Kidney (tissue), 14 donors: ENCODE data around the gene WNT3A. TPM values are rescaled to one million over a fixed set of nuclear protein-coding genes. Genes with fewer than 3 reads are reported as not detected.

Experiments
- DNase-seq, 5 donors: peaks; one replicate each; pipeline ENCODE4 v3.0.0-alpha.2; 2013 to 2020
- FAIRE-seq: peaks from 2 replicates; lab custom pipeline; 2012; peaks lifted over from hg19 to GRCh38; lab: Jason Lieb, UNC
- H3K27ac ChIP-seq, 2 donors: one replicate each; pipeline ENCODE4 v1.7.0; 2013; ENCODE audit warnings: low read depth in 2 of 2, low read length in 2 of 2, inconsistent platforms in 1 of 2
- H3K27me3 ChIP-seq: one replicate; pipeline ENCODE4 v1.7.1; 2013; ENCODE audit warnings: low read length, inconsistent platforms; ENCODE audit not compliant: control insufficient read depth, insufficient read depth
- H3K36me3 ChIP-seq, 3 donors: one replicate each; pipeline versions ENCODE4 v1.7.0 to v1.7.1; 2013; ENCODE audit warnings: low read length in 3 of 3, control low read depth in 1 of 3, inconsistent platforms in 1 of 3; ENCODE audit not compliant: insufficient read depth in 3 of 3, control insufficient read depth in 2 of 3
- H3K4me1 ChIP-seq, 3 donors: one replicate each; pipeline versions ENCODE4 v1.7.0 to v1.7.1; 2013; ENCODE audit warnings: low read length in 3 of 3, inconsistent platforms in 1 of 3, low read depth in 1 of 3; ENCODE audit not compliant: control insufficient read depth in 2 of 3, insufficient read depth in 2 of 3
- H3K4me3 ChIP-seq, 3 donors: one replicate each; pipeline versions ENCODE4 v1.7.0 to v1.8.1; 2013; ENCODE audit warnings: low read length in 3 of 3, control low read depth in 1 of 3, inconsistent platforms in 1 of 3
- H3K9ac ChIP-seq, 3 donors: one replicate each; pipeline versions ENCODE4 v1.7.0 to v1.7.1; 2013; ENCODE audit warnings: low read length in 3 of 3, control low read depth in 1 of 3, inconsistent platforms in 1 of 3
- H3K9me3 ChIP-seq, 3 donors: one replicate each; pipeline versions ENCODE4 v1.7.0 to v1.7.1; 2013; ENCODE audit warnings: low read length in 3 of 3, control low read depth in 1 of 3, inconsistent platforms in 1 of 3; ENCODE audit not compliant: control insufficient read depth in 2 of 3, insufficient read depth in 1 of 3
- intact Hi-C: fragments of 100-400 bp; cut with DNase I; formaldehyde crosslinking; loops from one replicate; pipeline ENCODE4 v1.11.1; 2022
- polyA plus RNA-seq: library from polyadenylated mRNA; stranded (reverse); fragments of 350-450 nt; fragmentation: Illumina TruSeq; extraction: RNeasy Lipid Tissue Mini Kit (QIAGEN cat#74804); gene quantifications from one replicate; pipeline ENCODE4 v1.2.3, GENCODE V29; 2014; ENCODE audit warnings: low read depth, low replicate concordance; ENCODE audit not compliant: insufficient read depth
- total RNA-seq: library from RNA; stranded (reverse); fragmentation: NEBNext Ultra II Directional; extraction: Animal tissue kit (Norgen Biotek cat#: 25700); gene quantifications from one replicate; pipeline ENCODE4 v1.2.1, GENCODE V29; 2021
- TF ChIP-seq, protein P1 (sequence below): IDR thresholded peaks from 3 replicates; pipeline ENCODE4 v1.5.1; 2012; ENCODE audit warnings: mild to moderate bottlenecking, moderate library complexity, borderline replicate concordance; ENCODE audit not compliant: insufficient read depth; ENCODE audit errors: extremely low read depth
- donor health status: control.
- donor health status: control.
- donor health status: control.
- donor health status: control.
- donor health status: control.
- donor health status: DM: yes; HTN: yes; CAD: no.
- donor health status: Normal renal cell carcinoma (clear cell type).

Gene WNT3A
- total and polyA plus RNA-seq, 2 donors from 2014 or later = not detected

GRCh38 chr1:228100822-228101613 is 94.2 kb downstream of the WNT3A start:
- no peak for FAIRE-seq
- peaks cover 0 to 7% (median 4%) of the 10 kb centered on the region in 3 donors for H3K4me1 ChIP-seq
- H3K4me3 ChIP-seq = peak overlapping the region in 1 of 3 donors; percentile 81
- peak overlapping the region in 1 of 3 donors; percentile 19 for H3K9ac ChIP-seq
- no peaks in the 10 kb centered on the region for H3K27me3 ChIP-seq
- intact Hi-C loops = no loop called here
- H3K27ac ChIP-seq = no peak overlapping the region
- H3K9me3 ChIP-seq = no peaks in the 10 kb centered on the region
- peaks cover 0 to 24% (median 18%) of the 10 kb centered on the region in 3 donors for H3K36me3 ChIP-seq
- TF ChIP-seq, protein P1, sequence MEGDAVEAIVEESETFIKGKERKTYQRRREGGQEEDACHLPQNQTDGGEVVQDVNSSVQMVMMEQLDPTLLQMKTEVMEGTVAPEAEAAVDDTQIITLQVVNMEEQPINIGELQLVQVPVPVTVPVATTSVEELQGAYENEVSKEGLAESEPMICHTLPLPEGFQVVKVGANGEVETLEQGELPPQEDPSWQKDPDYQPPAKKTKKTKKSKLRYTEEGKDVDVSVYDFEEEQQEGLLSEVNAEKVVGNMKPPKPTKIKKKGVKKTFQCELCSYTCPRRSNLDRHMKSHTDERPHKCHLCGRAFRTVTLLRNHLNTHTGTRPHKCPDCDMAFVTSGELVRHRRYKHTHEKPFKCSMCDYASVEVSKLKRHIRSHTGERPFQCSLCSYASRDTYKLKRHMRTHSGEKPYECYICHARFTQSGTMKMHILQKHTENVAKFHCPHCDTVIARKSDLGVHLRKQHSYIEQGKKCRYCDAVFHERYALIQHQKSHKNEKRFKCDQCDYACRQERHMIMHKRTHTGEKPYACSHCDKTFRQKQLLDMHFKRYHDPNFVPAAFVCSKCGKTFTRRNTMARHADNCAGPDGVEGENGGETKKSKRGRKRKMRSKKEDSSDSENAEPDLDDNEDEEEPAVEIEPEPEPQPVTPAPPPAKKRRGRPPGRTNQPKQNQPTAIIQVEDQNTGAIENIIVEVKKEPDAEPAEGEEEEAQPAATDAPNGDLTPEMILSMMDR = no peak
- DNase-seq = peak in 2 of 5 donors; percentile 56 to 73

DNA sequence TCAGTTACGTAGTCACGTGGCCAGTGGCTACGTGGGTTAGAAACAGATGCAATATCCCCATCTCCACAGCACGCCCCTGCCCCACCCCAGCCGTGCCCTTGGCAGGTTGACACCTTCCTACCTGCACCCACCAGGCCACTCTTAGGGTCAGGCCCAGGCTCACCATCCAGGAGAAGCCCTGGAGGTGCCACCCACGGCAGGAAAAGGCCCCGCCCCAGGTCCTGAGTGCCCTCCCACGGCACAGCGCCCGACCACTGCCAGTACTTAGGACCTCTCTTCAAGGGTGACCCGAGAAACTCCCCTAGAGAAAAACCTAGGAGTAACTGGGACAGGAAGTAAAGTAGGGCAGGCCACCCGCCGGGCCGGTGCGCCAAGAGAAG is 94.8 kb downstream of the WNT3A start:
- peak overlapping the region in 1 of 3 donors; percentile 81 for H3K4me3 ChIP-seq
- DNase-seq (peak in 2 of 5 donors; percentile 62 to 76), FAIRE-seq (no peak)
- H3K9me3 ChIP-seq = no peaks in the 10 kb centered on the region
- H3K27ac ChIP-seq = no peak overlapping the region
- peaks cover 0 to 30% (median 21%) of the 10 kb centered on the region in 3 donors for H3K36me3 ChIP-seq
- H3K27me3 ChIP-seq = no peaks in the 10 kb centered on the region
- peaks cover 0 to 7% (median 4%) of the 10 kb centered on the region in 3 donors for H3K4me1 ChIP-seq
- H3K9ac ChIP-seq = peak overlapping the region in 1 of 3 donors; percentile 19
- TF ChIP-seq, protein P1 = no peak
- intact Hi-C loops = no loop called here

DNA sequence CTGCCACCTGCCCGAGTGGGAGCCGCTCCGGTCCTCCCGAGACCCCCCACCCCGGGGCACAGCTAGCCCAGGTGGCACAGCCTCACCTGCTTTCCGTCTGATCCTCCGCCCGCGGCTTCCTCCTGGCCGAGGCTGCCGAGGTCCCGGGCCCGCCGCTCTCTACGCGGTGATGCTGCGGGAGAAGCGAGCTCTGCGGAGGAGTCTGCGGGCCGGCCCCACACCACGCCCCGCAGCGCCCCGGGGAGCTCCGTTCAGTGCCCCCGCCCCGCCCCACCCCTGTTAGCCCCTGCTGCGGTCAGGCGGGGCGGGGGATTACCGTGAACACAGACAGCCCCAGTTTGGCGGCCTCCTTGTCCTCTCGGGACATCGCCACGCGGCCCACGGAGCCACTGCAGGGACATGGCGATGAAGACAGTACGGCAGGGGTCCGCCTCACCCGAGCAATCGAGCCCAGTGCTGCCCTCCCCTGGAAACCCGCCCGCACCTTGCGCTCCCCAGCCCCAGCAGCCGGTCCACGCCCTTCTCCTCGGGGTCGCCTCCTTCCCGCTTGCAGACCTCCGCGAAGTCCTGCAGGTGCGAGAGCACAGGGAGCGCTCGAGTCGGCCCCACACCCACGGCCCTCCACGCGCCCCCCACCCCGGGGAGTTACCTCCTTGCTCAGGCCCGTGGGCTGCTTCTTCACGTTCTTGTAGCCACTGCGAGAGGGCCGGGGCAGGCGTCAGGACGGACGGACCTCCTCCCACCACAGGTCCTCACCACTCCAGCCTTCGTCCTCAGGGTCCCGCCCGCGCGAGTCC is 95.4 kb downstream of the WNT3A start:
- H3K9ac ChIP-seq = peak overlapping the region in 1 of 3 donors; percentile 19
- TF ChIP-seq, protein P1 = no peak
- no peak for FAIRE-seq
- DNase-seq = peak; percentile 54 to 88 (median 60)
- H3K36me3 ChIP-seq = peaks cover 0 to 27% (median 23%) of the 10 kb centered on the region in 3 donors
- peak overlapping the region; percentile 27 to 81 (median 30) for H3K4me3 ChIP-seq
- H3K9me3 ChIP-seq = no peaks in the 10 kb centered on the region
- H3K27me3 ChIP-seq = no peaks in the 10 kb centered on the region
- intact Hi-C loops = no loop called here
- H3K27ac ChIP-seq = peak overlapping the region in 1 of 2 donors; percentile 89
- H3K4me1 ChIP-seq = peaks cover 0 to 7% (median 4%) of the 10 kb centered on the region in 3 donors
